GM19395 (cell line): Measurements from ENCODE around the gene RPS2.

Experiments used
- ATAC-seq: cut with Tn5 transposase; IDR thresholded peaks from one replicate; pipeline ENCODE4 v1.9.1; 2021; ENCODE audit warnings: mild to moderate bottlenecking, moderate library complexity; ENCODE audit not compliant: unreplicated experiment

Gene RPS2

DNA sequence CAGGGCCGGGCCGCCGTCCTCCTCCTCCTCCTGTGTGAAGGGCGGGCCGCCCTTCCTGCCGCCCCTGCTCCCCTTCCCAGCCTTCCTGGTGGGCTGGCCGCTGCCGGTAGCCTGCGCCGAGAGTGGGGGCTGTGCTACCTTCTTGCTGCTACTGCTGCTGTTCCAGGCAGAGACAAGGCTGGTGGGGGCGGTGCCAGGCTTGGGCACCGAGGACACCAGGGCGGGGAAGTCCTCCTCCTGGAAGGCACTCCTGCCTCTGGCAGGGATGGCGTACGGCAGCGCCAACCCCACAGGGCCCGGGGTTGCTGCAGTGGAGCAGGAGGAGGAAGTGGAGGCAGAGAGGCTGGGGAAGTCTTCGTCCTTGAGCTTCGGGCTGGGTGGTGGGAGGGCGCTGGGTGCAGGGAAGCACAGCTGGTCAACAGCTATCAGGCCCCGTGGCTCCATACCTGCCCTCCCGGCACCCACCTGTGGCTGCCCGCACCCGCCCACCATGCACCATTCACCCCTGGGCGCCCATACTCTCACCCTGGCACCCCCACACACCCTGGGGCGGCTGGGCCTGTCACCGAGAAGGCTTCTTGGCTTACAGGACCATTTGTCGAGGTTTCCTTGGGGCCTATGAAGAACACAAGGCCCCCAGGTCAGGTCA is 35.4 kb upstream of the RPS2 start:
- ATAC-seq = no peak

- ATAC-seq = no peak
These were observed 34.5 kb upstream of the RPS2 start for GRCh38 chr16:1998852-1999801.

DNA sequence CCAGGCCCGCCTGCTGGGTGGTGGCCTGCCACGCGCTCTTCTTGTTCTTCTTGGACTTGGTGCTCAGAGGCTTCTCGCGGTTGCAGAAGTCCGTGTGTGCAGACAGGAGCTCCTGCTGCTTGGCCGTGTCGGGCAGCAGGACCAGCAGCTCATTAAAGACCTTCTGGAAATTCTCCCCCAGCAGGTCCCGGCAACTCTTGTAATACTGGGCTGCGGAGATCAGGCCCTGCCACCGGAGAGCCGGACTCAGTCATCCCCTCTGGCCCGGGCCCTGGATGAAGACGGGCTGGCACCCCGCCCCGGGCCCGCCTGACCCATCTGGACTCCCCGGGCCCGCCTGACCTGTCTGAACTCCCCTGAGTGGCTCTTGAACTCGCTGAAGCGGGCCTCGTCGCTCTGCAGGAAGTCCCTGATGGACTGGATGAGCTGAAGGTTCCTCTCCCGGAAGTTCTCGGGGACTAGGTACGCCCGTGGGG is 33.8 kb upstream of the RPS2 start:
- ATAC-seq = no peak

GRCh38 chr16:1997494-1998359 is 33.1 kb upstream of the RPS2 start:
- no peak for ATAC-seq

GRCh38 chr16:1993731-1994131 is 29.1 kb upstream of the RPS2 start:
- no peak for ATAC-seq

- no peak for ATAC-seq
These were observed 28.2 kb upstream of the RPS2 start for GRCh38 chr16:1992704-1993317.

- ATAC-seq = peak; percentile 52
These were observed 27.5 kb upstream of the RPS2 start for GRCh38 chr16:1991948-1992703.

DNA sequence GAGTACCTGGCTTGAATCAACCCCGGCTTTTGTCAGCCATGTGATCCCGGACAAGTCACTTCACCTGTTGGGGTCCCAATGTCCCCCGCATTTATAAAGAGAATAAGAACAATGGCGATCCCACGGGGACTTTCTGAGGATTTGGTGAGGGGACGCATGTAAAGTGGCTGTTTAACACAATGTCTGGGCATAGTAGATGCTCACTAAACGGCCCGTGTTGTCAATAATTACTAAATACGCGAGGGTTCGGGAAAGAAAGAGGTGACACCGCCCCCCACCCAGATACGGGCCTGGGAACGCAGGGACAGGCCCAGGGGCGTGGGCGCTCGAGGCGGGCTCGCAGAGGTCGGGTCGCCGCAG is 26.9 kb upstream of the RPS2 start:
- ATAC-seq = no peak

- no peak for ATAC-seq
These were observed 26.5 kb upstream of the RPS2 start for GRCh38 chr16:1991135-1991551.

DNA sequence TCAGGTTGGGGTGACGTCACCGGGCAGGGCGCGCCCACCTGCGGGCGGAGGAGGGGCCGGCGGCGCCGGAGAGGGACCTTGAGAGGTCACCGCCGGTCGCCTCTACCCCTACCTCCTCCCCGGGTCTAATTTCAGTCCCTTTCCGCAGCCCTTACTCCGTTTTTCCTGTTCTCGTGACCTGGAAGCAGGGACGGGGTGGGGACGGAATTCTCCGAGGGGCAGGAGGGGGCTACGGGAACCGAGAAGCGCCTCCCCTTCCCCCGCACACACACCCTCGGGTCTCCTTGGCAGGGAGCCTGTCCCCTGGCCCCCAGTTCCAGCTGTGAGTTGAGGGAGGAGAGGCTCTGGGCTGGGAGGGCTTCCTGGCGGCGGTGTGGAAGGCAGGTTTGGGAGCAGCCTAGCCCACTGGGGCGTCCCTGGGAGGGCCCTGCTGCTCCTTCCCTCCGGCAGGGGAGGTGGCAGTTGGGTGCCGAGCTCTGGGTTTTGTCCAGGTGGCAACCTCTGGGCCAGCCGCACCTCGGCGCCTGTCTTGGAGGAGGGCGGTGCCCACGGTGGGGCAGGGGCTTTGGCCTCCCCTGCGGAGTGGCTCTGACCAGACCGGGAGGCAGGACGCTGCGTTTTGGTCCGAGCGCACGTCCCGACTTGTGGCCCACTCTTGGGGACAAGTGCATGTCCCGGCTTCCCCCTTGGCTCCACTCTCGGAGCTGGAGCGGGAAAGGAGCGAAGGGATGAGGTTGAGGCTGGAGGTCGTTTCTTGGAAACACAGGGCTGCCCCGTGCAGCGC is 25.9 kb upstream of the RPS2 start:
- no peak for ATAC-seq

GRCh38 chr16:1990101-1990350 is 25.4 kb upstream of the RPS2 start:
- no peak for ATAC-seq

DNA sequence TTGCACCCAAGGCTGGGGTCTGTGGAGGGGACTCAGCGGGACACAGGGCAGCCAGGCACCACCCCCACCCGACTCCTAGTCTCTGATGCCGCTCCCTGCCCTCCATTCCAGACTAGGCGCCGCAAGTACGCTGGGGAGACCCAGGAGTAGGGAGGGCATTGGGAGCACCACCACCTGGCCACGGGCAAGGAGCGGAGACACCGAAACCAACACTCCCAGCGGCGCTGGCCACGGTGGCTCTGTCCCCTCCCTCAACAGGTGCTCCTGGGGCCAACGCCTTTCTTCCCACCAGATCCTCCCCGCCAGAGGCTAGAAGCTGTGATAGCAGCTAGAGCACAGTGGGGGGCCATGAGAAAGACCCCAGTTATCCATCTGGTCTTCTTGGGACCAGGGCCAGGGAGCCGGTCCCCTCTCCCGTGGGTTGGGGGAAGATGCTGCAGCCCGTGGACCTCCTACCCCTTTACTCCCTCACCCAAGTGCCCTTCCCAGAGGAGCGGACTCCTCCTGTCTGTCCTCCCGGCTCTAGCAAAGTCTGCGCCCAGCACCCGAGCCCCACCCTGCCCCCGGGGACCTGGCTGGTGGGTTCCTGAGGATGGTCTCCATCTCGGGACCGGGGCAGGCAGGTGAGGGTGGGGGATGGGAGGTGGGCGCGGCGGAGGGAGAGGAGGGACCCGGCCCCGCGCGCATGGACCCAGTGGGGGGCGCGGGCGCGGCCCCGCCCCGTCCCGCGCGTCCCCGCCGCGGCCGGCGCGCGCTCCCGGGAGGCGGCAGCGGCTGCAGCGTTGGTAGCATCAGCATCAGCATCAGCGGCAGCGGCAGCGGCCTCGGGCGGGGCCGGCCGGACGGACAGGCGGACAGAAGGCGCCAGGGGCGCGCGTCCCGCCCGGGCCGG is 24.8 kb upstream of the RPS2 start, which contains the start of gene SYNGR3:
Gene SYNGR3 (plus strand): TSS at position 762 of the 892 bp plus-strand sequence. CDS start 133 bp downstream, outside the sequence.
- ATAC-seq = no peak

- no peak for ATAC-seq
These were observed 22.6 kb upstream of the RPS2 start for GRCh38 chr16:1987198-1987597.

DNA sequence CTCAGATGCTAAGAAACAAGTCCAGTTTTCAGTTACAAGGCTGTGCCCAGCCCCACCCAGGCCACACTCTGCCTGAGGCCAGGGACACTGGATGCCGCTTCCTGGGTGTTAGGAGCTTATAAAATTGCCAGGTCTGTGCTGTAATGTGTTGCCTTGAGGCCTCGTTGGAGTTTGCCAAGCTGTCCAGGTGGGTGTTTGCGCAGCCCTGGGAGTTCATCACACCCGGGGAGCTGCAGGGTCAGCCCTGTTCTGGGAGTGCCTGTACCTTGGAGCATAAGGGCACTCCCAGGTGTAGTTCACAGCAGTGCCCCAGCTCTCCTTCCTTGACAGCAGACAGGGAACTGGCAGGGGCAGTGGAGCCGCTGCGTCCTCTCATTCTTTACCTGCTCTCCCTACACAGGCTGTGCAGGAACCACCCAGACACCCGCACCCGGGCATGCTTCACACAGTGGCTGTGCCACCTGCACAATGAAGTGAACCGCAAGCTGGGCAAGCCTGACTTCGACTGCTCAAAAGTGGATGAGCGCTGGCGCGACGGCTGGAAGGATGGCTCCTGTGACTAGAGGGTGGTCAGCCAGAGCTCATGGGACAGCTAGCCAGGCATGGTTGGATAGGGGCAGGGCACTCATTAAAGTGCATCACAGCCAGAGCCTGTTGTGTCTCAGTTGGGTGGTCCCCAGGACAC is 21.0 kb upstream of the RPS2 start:
- no peak for ATAC-seq

DNA sequence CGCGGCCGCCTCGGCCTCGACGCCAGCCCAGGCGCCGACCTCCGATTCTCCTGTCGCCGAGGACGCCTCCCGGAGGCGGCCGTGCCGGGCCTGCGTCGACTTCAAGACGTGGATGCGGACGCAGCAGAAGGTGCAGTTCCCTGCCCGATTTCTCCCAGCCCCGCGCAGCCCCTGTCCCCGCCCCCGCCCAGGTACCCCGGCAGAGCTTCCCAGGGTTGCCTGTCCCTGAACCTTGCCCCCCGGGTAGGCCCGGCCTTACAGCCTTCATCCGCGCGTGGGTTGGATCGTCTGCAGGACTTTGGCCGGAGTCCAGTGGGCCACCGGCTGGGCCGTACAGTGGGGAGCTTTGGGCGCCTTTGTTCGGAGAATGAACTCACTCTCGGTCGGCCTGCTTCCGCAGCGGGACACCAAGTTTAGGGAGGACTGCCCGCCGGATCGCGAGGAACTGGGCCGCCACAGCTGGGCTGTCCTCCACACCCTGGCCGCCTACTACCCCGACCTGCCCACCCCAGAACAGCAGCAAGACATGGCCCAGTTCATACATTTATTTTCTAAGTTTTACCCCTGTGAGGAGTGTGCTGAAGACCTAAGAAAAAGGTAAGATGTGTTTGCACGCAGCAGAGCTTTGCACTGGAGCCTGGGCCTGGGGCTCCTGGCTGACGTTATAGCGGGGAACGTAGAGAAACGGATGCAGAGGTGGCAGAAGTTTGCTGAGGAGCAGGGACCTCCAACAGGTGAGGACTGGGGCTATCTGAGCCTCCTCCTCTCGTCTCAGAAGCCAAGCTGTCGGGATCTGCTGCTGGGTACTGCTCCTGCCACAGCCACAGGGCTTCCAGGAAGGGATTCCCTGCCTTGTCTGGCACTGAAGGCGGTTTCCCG is 20.0 kb upstream of the RPS2 start:
- ATAC-seq = peak; percentile 24

GRCh38 chr16:1983544-1984346 is 19.1 kb upstream of the RPS2 start, which contains the start of gene GFER:
TSS of gene GFER (plus strand) at chr16:1984193. CDS start at chr16:1984219, 26 bp downstream.
- peak; percentile 70 for ATAC-seq
